Middle frontal gyrus (tissue), 1 donor: ENCODE measurements around the gene MAGI3.

Source experiments
- DNase-seq: peaks from one replicate; pipeline ENCODE4 v3.0.0-alpha.2; 2015; ENCODE audit warnings: low spot score; ENCODE audit errors: extremely low spot score

Gene MAGI3

DNA sequence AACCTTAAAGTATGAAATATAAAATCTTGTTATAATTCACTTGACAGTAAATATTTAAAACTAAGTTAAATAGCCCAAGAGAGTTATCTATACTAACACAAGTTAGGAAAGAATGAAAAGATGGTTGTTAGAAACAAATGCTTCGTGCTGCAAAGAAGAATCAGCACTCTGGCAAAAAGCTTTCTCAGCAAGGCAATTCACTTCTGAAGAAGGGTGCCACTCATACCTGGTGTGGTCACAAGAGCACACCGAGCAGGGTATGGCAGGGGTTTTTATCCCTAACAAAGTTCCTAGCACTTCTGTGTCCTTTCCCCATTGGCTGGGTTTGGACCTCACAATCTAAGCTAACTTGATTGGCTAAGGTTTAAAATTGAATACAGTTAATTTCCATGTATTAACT, 121.0 kb downstream of the MAGI3 start:
- no peak for DNase-seq

GRCh38 chr1:113515498-113515897, 125.2 kb downstream of the MAGI3 start:
- no peak for DNase-seq

DNA sequence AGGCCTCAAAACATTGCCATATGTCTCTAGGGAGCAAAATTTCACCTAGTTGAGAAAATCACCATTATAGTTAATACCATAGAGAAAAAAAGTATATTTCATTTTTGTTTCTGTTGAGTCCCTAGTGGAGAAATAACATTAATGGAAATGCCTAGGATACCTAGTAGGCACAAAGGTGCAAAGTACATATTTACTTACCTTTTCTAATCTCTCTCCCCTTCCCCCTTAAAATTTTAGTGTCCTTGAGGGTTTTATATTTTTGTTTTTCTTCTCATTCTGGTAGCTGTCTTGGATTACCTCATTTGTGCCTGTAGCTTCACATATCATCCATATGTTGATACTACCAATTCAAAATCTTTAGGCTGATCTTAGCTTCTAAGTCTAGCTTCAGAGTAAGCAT, 127.0 kb downstream of the MAGI3 start:
- no peak for DNase-seq

GRCh38 chr1:113517983-113518382, 127.7 kb downstream of the MAGI3 start:
- DNase-seq, result no peak

DNA sequence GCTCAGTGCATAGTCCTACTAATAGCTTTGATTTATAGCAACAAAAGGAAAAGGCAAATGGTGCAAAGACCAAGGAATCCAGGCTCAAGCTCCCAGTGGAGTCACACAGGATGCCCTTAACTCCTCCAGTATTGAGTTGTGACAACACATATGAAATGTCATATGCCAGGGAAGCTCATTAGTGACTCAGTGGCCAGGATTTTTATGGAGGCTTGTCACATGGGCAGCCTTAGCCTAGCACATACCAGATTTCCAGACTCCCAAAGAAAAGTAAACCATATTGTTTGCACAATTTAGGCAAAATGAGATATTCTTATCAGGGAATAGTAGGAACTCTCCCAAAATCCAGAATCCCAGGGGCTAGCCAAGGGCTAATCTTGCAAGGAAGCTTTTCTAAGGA, 129.2 kb downstream of the MAGI3 start:
- no peak for DNase-seq

- no peak for DNase-seq
Observed at GRCh38 chr1:113530021-113530420, 139.7 kb downstream of the MAGI3 start.

DNA sequence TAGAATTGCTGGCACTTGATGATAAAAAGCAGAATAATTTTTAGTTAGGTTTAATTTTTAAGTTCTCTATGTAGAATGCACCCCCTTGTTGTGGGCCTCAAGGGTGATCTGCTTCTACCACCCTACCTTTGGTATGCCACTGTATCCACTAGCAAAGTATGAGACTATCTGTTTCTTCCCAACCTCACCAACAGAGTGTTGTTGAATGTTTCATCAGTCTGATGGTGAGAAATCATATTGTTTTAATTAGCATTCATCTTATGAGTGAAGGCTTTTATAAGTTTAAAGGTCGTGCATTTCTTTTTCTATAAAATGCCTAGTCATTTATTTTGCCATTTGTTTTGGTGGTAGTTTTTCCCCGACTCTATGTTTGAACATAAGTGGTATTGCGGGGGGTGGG, 141.0 kb downstream of the MAGI3 start:
- DNase-seq, result no peak

DNA sequence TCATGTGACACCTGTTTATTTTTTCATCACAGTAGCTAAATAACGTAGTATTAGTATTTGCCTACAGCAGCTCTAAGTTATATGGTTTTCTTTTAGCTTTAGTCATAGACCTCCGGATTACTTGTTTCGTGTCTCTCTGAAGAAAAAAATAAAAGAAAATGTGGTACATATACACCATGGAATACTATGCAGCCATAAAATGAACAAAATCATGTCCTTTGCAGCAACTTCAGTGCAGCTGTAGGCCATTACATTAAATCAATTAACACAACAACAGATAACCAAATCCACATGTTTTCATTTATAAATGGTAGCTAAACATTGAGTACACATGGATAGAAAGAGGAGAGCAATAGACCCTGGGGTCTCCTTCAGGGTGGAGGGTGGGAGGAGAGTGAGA, 142.7 kb downstream of the MAGI3 start:
- DNase-seq, result no peak

- DNase-seq, result no peak
Observed at GRCh38 chr1:113534130-113534817, 144.0 kb downstream of the MAGI3 start.

DNA sequence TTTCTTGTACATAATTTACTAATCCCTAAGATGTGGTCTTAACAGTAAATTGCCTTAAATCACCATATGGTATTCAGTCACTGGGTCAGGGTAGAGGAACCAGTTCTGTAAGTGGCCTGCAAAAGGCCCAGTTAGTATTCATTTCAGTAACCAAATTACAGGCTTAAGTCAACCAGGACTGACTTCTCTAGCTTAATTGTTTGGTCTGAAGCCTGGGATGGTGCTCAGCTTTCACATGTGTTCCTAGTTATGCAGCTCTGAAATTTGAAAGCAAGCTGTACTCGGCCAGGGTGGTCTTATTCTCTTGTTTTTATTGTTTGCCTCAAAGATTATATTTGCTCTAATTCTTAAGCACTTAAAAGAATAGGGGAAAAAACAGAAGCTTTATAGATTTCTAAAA, 144.6 kb downstream of the MAGI3 start:
- no peak for DNase-seq

GRCh38 chr1:113536182-113536780, 146.0 kb downstream of the MAGI3 start:
- no peak for DNase-seq

DNA sequence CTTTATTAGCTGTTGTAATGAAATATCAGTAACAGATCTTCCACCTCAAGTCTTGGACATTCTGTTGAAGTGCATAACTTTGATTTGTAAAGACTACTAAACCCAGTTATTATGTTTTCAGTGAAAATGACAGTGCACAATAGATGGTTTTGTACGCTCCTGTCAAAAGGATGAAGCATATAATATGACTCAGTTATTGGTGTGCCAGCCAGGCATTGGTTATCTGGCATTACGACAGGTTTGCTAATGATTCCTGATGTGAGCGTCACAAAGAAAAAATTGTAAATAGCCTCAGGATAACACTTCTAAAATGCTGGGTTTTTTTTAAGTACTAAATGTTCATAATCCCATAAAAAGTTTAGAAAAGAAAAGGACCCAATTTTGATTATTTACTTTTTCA, 147.9 kb downstream of the MAGI3 start:
- DNase-seq, result no peak

- no peak for DNase-seq
Observed at GRCh38 chr1:113540335-113540734, 150.0 kb downstream of the MAGI3 start.

GRCh38 chr1:113541106-113541505, 150.8 kb downstream of the MAGI3 start:
- no peak for DNase-seq

- no peak for DNase-seq
Observed at GRCh38 chr1:113542221-113542701, 151.9 kb downstream of the MAGI3 start.

GRCh38 chr1:113543110-113543509, 152.8 kb downstream of the MAGI3 start:
- DNase-seq, result no peak

GRCh38 chr1:113545210-113545609, 154.9 kb downstream of the MAGI3 start:
- DNase-seq, result no peak

- DNase-seq, result no peak
Observed at GRCh38 chr1:113545626-113546025, 155.3 kb downstream of the MAGI3 start.

DNA sequence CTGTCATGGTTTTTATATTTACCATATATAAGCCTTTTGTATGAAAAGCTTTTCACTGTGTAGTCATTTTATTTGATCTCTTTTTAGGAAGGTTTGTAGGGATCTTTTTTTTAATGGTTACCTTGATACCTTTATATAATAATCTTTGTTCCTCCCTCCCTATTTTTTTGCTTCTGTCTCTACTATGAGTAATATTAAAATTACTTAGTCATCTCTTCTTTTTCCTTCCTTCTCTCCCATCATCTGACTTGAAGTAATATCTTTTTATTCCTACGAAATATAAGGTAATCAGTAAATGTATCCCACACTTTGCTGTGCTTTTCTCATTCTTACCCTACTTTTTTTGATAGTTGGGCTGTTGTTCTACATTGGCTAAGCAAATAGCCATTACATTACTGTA, 161.4 kb downstream of the MAGI3 start:
- DNase-seq, result no peak

DNA sequence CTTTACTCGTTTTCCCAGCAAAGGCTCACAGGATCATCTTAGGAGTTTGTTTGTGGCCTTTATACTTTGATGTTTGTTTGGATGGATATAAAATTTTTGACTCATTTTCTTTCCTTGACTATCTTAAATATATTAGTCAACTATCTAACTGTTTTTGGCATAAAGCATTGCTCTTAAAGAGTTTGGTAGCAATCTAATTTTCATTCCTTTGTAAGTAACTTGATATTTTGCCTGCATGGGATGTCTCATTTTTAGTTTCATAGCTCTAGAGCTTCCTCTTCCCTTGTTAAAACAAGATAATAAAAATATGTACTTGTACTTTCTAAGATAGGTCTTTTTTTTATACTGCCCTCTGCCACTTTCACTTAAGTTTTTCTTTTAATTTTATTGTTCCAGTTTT, 161.9 kb downstream of the MAGI3 start:
- no peak for DNase-seq

DNA sequence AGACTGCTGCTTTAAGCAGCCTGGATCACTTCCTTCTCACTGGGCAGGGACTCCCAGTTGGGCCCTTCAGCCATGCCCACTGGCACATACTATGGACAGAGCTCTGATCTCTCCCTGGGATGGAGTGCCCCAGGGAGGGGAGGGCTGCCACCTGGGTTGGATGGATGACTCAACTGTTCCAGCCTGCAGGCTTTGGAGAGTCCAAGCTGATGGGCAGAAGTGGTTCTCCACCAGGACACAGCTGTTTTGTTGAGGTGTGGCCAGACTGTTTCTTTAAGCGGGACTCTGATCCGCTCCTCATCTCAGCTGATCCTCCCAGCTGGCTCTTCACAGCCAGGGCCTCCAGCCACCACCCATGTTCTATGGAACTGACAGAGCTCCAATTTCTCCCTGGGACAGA, 166.9 kb downstream of the MAGI3 start:
- no peak for DNase-seq

GRCh38 chr1:113565621-113566020, 175.3 kb downstream of the MAGI3 start:
- DNase-seq, result no peak

- no peak for DNase-seq
Observed at GRCh38 chr1:113567427-113567826, 177.1 kb downstream of the MAGI3 start.
